GM23338 (cell line): ENCODE data around the gene TSEN2. TPM values are rescaled to one million over a fixed set of nuclear protein-coding genes. Genes with fewer than 3 reads are reported as not detected.

ENCODE experiments used
- ATAC-seq: fragments of 200-7000 bp; cut with Tn5 transposase; 3 replicates; pipeline ENCODE4 v1.9.1; 2020
- DNase-seq: peaks from one replicate; pipeline ENCODE4 v3.0.0-alpha.2; 2015; ENCODE audit warnings: low spot score
- H2AFZ ChIP-seq: fragments of 200-600 bp; sonication (generic); 2 replicates; pipeline ENCODE4 v1.8.0; 2016; ENCODE audit warnings: antibody characterized with exemption, mild to moderate bottlenecking, moderate library complexity
- H3F3A ChIP-seq: fragments of 200-600 bp; sonication (generic); replicated peaks from 2 replicates; pipeline ENCODE4 v1.8.0; 2017; ENCODE audit warnings: antibody characterized with exemption, mixed run types, low read depth
- H3K27ac ChIP-seq: fragments of 200-600 bp; sonication (generic); 2 replicates; pipeline ENCODE4 v1.6.1; 2016; ENCODE audit warnings: low read depth
- H3K27me3 ChIP-seq: fragments of 200-600 bp; sonication (generic); 2 replicates; pipeline ENCODE4 v1.8.0; 2016; ENCODE audit warnings: mild to moderate bottlenecking, mixed run types, moderate library complexity; ENCODE audit not compliant: insufficient read depth
- H3K36me3 ChIP-seq: fragments of 200-600 bp; sonication (generic); 2 replicates; pipeline ENCODE4 v1.8.0; 2016; ENCODE audit warnings: mild to moderate bottlenecking; ENCODE audit not compliant: insufficient read depth
- H3K4me1 ChIP-seq: fragments of 200-600 bp; sonication (generic); 2 replicates; pipeline ENCODE4 v1.8.0; 2016; ENCODE audit warnings: mild to moderate bottlenecking, moderate library complexity; ENCODE audit not compliant: insufficient read depth
- H3K4me2 ChIP-seq: fragments of 200-600 bp; sonication (generic); 2 replicates; pipeline ENCODE4 v1.7.1; 2017; ENCODE audit warnings: mixed run types
- H3K4me3 ChIP-seq: fragments of 200-600 bp; sonication (generic); 2 replicates; pipeline ENCODE4 v1.6.1; 2016; ENCODE audit warnings: mixed run types
- H3K79me2 ChIP-seq: fragments of 200-600 bp; sonication (generic); replicated peaks from 2 replicates; pipeline ENCODE4 v1.8.0; 2017; ENCODE audit warnings: mild to moderate bottlenecking; ENCODE audit not compliant: insufficient read depth
- H3K9me2 ChIP-seq: fragments of 200-600 bp; sonication (generic); 2 replicates; pipeline ENCODE4 v1.8.0; 2017; ENCODE audit not compliant: insufficient read depth
- H4K20me1 ChIP-seq: fragments of 200-600 bp; sonication (generic); replicated peaks from 2 replicates; pipeline ENCODE4 v1.8.0; 2017; ENCODE audit warnings: mild to moderate bottlenecking; ENCODE audit not compliant: insufficient read depth
- H3K27ac Mint-ChIP-seq: 2 replicates; pipeline ENCODE4 v1.8.0; 2020; ENCODE audit warnings: inconsistent platforms, mild to moderate bottlenecking, moderate library complexity, mixed read lengths
- H3K27me3 Mint-ChIP-seq: 3 replicates; pipeline ENCODE4 v1.8.0; 2022; ENCODE audit warnings: low read depth, mild to moderate bottlenecking, moderate library complexity, mixed read lengths, inconsistent platforms; ENCODE audit not compliant: insufficient read depth, poor library complexity
- H3K36me3 Mint-ChIP-seq: 3 replicates; pipeline ENCODE4 v1.8.0; 2021; ENCODE audit warnings: low read depth, mild to moderate bottlenecking, inconsistent platforms, moderate library complexity, mixed read lengths
- H3K4me1 Mint-ChIP-seq: 3 replicates; pipeline ENCODE4 v1.8.0; 2020; ENCODE audit warnings: mild to moderate bottlenecking, inconsistent platforms, mixed read lengths
- H3K4me3 Mint-ChIP-seq: 3 replicates; pipeline ENCODE4 v1.8.0; 2021; ENCODE audit warnings: moderate library complexity, mild to moderate bottlenecking, inconsistent platforms, mixed read lengths
- H3K9me3 Mint-ChIP-seq: 3 replicates; pipeline ENCODE4 v1.8.0; 2020; ENCODE audit warnings: moderate library complexity, mild to moderate bottlenecking, inconsistent platforms, mixed read lengths
- EZH2 ChIP-seq: fragments of 200-600 bp; sonication (generic); IDR thresholded peaks from one replicate; pipeline ENCODE4 v1.8.0; 2017; ENCODE audit warnings: antibody characterized with exemption, mild to moderate bottlenecking, low read depth; ENCODE audit not compliant: unreplicated experiment
- EZH2phosphoT487 ChIP-seq: fragments of 200-600 bp; sonication (generic); IDR thresholded peaks from one replicate; pipeline ENCODE4 v1.8.1; 2018; ENCODE audit warnings: antibody characterized with exemption; ENCODE audit not compliant: unreplicated experiment
- JUNB ChIP-seq: IDR thresholded peaks from one replicate; pipeline ENCODE4 v1.6.1; 2016; ENCODE audit warnings: antibody characterized with exemption; ENCODE audit not compliant: unreplicated experiment
- POLR2AphosphoS5 ChIP-seq: IDR thresholded peaks from 2 replicates; pipeline ENCODE4 v1.6.1; 2016; ENCODE audit warnings: antibody characterized with exemption, low read depth
- STAT1 ChIP-seq: IDR thresholded peaks from one replicate; pipeline ENCODE4 v1.6.1; 2016; ENCODE audit warnings: antibody characterized with exemption; ENCODE audit not compliant: unreplicated experiment
- ZNF114 ChIP-seq: fragments of 250-450 bp; sonication (Bioruptor Pico); IDR thresholded peaks from 2 replicates; pipeline ENCODE4 v1.5.0; 2020; ENCODE audit warnings: mild to moderate bottlenecking, moderate library complexity
- ZNF331 ChIP-seq: fragments of 250-450 bp; sonication (Bioruptor Pico); IDR thresholded peaks from 2 replicates; pipeline ENCODE4 v1.5.0; 2020; ENCODE audit warnings: low read depth, mild to moderate bottlenecking, moderate library complexity
- polyA plus RNA-seq: library from polyadenylated mRNA; unstranded; fragments of >200 nt; fragmentation: Nextera tagmentation; extraction: Ambion mirVana; gene quantifications from 2 replicates; pipeline ENCODE4 v1.2.1, GENCODE V29; 2016
- total RNA-seq: library from RNA; depleted of rRNA; stranded (reverse); fragments of >200 nt; shearing (Covaris generic); gene quantifications from 2 replicates; pipeline ENCODE4 v1.2.3, GENCODE V29; 2014
- TF ChIP-seq, protein P1 (sequence below): fragments of 250-450 bp; sonication (Bioruptor Pico); IDR thresholded peaks from 2 replicates; pipeline ENCODE4 v1.5.0; 2020; ENCODE audit warnings: mild to moderate bottlenecking, moderate library complexity
- TF ChIP-seq, protein P2 (sequence below), 2 experiments: fragments of 200-600 bp in 1 of 2; sonication (generic) in 1 of 2; conservative IDR thresholded peaks; 2 replicates each; pipeline versions ENCODE4 v1.5.1 to v1.6.1; 2016 to 2017; ENCODE audit warnings: antibody characterized with exemption in 2 of 2, low read depth in 2 of 2, mild to moderate bottlenecking in 2 of 2, moderate library complexity in 1 of 2
- TF ChIP-seq, protein P3 (sequence below): IDR thresholded peaks from 2 replicates; pipeline ENCODE4 v1.6.1; 2016; ENCODE audit warnings: antibody characterized with exemption

TSEN2 gene
- total and polyA plus RNA-seq, 2 experiments from 2014 or later: 27.7 to 30.0 TPM

DNA sequence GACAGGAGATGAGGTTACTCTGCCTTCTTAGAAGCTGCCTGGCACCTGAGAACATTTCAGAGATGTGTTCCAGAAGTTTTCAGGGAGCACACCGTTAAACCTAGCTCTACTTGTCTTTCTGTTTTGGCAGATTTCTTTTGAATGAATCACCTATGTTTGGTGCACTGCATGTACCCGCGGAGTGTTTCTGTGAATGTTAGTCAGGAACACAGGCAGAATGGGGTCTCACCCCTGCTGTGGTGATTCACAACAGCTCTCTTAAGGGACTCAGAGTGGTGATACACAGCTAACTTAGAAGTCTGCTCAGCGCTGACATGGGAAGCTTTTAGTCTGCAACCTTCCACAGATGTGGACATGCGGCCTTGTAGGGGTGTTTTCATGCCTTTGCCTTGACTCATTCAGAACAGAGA, 24.0 kb downstream of the TSEN2 start:
- Mint-ChIP-seq H3K27me3 (no peaks in the 10 kb centered on the region), H3K9me3 (no peaks in the 10 kb centered on the region), H3K4me3 (no peak overlapping the region), H3K4me1 (no peaks in the 10 kb centered on the region), H3K27ac (no peak overlapping the region), H3K36me3 (peaks cover 43% of the 10 kb centered on the region)
- no peaks in the 10 kb centered on the region for H3K79me2 ChIP-seq
- H3K36me3 ChIP-seq: peaks cover 20% of the 10 kb centered on the region
- no peaks in the 10 kb centered on the region for H3K27me3 ChIP-seq
- H3K4me3 ChIP-seq: no peak overlapping the region
- H4K20me1 ChIP-seq: 0 out of 2 replicates have a peak, but pooled peaks cover 2% of the 10 kb centered on the region
- no peaks in the 10 kb centered on the region for H3K9me2 ChIP-seq
- H2AFZ ChIP-seq: no peak overlapping the region
- no peaks in the 10 kb centered on the region for H3K4me1 ChIP-seq
- no peak overlapping the region for H3K4me2 ChIP-seq
- H3F3A ChIP-seq: no peaks in the 10 kb centered on the region
- TF ChIP-seq ZNF331 (CRISPR knock-in tag) (no peak), STAT1 (no peak), EZH2 (no peak), POLR2AphosphoS5 (no peak), JUNB (no peak), ZNF114 (CRISPR knock-in tag) (no peak), EZH2phosphoT487 (no peak)
- TF ChIP-seq, protein P1, sequence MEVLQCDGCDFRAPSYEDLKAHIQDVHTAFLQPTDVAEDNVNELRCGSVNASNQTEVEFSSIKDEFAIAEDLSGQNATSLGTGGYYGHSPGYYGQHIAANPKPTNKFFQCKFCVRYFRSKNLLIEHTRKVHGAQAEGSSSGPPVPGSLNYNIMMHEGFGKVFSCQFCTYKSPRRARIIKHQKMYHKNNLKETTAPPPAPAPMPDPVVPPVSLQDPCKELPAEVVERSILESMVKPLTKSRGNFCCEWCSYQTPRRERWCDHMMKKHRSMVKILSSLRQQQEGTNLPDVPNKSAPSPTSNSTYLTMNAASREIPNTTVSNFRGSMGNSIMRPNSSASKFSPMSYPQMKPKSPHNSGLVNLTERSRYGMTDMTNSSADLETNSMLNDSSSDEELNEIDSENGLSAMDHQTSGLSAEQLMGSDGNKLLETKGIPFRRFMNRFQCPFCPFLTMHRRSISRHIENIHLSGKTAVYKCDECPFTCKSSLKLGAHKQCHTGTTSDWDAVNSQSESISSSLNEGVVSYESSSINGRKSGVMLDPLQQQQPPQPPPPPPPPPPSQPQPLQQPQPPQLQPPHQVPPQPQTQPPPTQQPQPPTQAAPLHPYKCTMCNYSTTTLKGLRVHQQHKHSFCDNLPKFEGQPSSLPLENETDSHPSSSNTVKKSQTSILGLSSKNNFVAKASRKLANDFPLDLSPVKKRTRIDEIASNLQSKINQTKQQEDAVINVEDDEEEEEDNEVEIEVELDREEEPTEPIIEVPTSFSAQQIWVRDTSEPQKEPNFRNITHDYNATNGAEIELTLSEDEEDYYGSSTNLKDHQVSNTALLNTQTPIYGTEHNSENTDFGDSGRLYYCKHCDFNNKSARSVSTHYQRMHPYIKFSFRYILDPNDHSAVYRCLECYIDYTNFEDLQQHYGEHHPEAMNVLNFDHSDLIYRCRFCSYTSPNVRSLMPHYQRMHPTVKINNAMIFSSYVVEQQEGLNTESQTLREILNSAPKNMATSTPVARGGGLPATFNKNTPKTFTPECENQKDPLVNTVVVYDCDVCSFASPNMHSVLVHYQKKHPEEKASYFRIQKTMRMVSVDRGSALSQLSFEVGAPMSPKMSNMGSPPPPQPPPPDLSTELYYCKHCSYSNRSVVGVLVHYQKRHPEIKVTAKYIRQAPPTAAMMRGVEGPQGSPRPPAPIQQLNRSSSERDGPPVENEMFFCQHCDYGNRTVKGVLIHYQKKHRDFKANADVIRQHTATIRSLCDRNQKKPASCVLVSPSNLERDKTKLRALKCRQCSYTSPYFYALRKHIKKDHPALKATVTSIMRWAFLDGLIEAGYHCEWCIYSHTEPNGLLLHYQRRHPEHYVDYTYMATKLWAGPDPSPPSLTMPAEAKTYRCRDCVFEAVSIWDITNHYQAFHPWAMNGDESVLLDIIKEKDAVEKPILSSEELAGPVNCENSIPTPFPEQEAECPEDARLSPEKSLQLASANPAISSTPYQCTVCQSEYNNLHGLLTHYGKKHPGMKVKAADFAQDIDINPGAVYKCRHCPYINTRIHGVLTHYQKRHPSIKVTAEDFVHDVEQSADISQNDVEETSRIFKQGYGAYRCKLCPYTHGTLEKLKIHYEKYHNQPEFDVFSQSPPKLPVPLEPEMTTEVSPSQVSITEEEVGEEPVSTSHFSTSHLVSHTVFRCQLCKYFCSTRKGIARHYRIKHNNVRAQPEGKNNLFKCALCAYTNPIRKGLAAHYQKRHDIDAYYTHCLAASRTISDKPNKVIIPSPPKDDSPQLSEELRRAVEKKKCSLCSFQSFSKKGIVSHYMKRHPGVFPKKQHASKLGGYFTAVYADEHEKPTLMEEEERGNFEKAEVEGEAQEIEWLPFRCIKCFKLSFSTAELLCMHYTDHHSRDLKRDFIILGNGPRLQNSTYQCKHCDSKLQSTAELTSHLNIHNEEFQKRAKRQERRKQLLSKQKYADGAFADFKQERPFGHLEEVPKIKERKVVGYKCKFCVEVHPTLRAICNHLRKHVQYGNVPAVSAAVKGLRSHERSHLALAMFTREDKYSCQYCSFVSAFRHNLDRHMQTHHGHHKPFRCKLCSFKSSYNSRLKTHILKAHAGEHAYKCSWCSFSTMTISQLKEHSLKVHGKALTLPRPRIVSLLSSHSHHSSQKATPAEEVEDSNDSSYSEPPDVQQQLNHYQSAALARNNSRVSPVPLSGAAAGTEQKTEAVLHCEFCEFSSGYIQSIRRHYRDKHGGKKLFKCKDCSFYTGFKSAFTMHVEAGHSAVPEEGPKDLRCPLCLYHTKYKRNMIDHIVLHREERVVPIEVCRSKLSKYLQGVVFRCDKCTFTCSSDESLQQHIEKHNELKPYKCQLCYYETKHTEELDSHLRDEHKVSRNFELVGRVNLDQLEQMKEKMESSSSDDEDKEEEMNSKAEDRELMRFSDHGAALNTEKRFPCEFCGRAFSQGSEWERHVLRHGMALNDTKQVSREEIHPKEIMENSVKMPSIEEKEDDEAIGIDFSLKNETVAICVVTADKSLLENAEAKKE: no peak
- TF ChIP-seq, protein P2, sequence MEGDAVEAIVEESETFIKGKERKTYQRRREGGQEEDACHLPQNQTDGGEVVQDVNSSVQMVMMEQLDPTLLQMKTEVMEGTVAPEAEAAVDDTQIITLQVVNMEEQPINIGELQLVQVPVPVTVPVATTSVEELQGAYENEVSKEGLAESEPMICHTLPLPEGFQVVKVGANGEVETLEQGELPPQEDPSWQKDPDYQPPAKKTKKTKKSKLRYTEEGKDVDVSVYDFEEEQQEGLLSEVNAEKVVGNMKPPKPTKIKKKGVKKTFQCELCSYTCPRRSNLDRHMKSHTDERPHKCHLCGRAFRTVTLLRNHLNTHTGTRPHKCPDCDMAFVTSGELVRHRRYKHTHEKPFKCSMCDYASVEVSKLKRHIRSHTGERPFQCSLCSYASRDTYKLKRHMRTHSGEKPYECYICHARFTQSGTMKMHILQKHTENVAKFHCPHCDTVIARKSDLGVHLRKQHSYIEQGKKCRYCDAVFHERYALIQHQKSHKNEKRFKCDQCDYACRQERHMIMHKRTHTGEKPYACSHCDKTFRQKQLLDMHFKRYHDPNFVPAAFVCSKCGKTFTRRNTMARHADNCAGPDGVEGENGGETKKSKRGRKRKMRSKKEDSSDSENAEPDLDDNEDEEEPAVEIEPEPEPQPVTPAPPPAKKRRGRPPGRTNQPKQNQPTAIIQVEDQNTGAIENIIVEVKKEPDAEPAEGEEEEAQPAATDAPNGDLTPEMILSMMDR (conservative IDR thresholded peaks at IDR 0.05; ENCODE audit: low read depth in 2 of 2): no peak
- TF ChIP-seq, protein P3, sequence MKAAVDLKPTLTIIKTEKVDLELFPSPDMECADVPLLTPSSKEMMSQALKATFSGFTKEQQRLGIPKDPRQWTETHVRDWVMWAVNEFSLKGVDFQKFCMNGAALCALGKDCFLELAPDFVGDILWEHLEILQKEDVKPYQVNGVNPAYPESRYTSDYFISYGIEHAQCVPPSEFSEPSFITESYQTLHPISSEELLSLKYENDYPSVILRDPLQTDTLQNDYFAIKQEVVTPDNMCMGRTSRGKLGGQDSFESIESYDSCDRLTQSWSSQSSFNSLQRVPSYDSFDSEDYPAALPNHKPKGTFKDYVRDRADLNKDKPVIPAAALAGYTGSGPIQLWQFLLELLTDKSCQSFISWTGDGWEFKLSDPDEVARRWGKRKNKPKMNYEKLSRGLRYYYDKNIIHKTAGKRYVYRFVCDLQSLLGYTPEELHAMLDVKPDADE: no peak
- H3K27ac ChIP-seq: no peak overlapping the region
- no peak for ATAC-seq
- DNase-seq: no peak
